M059J (cell line): ENCODE results near the gene LRRC8C. TPM values are rescaled to one million over a fixed set of nuclear protein-coding genes. Genes with fewer than 3 reads are reported as not detected.

Experiments used
- DNase-seq: peaks from one replicate; pipeline ENCODE4 v3.0.0-alpha.2; 2012; ENCODE audit warnings: low read depth
- total RNA-seq: library from RNA; depleted of rRNA; stranded (reverse); fragments of >200 nt; shearing (Covaris generic); gene quantifications from 2 replicates; pipeline ENCODE4 v1.2.3, GENCODE V29; 2014

The LRRC8C gene
- total RNA-seq, 1 experiment from 2014 or later, result 6.1 TPM

DNA sequence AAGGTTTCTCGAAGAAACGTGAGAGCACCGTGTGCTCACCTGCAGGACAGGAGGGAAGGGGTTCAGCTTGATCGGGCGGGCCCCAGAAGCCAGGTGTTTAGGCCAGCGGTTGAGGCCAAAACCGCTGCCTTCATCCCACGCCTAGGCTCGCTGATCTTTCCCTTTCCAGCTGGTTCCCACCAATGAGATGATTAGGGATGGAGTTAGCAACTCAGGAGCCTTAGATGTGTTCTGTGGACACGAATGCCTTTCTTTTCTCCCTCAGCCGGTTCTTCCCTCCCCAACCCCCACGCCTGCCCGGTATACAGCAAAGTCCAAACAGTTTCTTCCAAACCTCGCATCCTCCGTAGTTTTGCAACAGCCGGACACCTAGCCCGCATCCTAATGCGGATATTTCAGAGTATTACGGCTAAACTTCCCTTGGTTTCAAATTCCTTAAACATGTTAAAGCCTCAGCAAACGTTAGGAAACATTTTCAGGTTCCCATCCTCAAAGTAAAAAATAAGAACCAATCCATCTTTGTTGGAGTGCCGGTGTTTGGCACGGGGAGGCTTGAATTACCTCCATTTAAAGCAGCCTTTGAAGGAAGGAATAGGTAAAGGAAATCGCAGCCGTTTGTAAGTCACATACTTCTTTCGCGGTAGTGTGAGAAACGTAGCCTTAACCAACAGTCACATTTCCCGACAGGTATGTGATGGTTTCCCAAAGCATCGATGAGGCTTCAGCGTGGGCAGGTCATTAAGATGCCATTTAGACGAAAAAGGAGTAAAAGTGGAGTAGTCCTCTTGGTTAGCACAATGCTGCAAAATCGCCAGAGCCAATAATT is 1.1 kb downstream of the LRRC8C start:
- peak; percentile 53 for DNase-seq

DNA sequence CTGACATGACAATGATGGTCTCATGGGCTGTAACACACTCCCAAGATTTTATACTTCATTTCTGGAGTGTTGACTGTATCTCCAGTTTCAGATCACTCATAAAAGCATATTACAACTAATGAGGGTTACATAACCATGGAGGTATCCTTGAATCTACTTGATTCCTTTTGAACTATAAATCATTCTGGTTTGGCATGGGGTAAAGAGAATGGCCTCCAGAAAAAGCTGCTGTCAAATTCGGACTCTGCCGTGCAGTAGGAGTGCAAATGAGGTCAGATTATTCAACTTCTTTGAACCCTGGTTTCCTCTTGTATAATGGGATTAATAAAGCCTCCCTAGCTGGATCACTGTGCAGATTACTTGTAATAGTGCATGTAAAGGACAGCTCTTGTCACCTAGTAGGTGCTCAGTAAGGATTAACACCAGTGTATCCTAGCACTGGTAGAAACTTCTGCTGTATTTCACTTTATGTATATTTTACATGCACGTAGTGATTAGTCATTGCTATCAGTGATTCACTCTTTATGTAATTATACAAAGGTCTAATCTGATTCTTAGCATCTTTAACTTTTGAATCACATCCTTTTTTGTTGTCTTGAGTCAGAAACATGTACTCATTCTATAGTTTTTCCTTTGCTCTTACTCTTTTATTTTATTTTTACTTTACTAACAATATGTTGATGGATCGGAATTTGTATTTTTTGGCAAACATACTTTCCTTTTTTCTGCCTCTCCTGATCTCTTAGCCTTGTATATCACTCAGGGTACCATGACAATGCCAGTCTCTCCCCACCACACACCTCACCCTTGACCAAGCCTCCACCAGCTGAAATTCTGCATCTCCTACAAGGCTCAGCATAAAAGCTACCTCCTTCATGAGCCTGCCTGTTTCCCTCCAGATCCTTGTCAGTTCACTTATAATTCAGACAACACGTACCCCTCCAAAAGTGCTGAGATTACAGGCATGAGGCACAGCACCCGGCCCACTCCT is 3.2 kb downstream of the LRRC8C start:
- DNase-seq, result peak; percentile 69

DNA sequence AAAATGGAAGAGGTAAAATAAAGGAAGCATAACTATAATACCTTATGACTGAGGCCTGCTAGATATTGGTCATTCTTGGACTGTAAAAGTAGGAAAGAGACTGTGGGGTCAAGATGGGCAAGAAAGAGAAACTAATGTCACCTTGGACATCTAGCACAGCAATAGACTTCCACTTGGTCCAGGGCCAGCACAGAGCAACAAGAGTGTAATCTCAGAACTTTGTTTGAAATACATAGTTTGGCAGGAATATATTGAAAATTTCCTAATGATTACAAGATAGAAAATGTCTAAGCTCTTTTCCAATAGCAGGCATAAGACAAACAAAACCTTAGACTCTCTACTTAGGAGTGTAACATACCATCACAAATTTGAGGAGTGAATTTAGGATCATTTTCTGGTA is 4.6 kb downstream of the LRRC8C start:
- no peak for DNase-seq

DNA sequence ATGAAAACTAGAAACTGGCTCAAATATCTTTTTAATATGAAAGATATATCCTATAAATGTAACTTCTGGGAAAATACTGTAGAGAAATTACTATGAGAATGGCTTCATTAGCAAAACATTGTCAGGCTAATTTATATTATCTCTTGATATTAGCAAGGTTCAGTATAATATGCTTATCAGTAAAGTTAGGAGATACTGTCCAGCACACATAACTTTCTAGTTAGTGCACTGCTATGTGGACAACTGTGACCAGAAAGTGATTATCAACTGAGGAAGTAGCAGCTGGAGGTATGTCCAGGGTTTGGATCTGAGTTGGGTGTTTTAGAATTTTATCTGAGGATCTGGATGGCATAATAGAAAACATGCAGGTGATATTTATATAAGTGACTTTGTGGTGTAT is 7.5 kb downstream of the LRRC8C start:
- no peak for DNase-seq

DNA sequence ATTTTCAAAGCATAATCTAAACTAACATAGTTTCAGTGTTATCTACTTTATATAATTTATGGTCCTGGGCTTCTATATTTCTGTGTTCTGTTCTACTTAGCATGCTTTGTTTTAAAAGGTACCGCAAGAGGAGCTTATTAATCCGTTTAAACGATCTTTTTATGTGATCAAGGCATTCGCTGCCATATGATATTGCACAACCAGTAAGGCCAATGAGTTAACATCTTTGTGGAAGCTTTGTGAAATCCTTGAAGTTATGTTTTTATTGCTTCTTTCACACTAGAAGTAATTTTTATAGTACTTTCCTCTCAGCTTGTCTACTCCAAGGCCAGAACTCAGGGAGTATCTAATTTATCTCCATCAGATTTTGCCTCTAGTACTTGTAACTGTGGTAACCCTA is 8.9 kb downstream of the LRRC8C start:
- no peak for DNase-seq

DNA sequence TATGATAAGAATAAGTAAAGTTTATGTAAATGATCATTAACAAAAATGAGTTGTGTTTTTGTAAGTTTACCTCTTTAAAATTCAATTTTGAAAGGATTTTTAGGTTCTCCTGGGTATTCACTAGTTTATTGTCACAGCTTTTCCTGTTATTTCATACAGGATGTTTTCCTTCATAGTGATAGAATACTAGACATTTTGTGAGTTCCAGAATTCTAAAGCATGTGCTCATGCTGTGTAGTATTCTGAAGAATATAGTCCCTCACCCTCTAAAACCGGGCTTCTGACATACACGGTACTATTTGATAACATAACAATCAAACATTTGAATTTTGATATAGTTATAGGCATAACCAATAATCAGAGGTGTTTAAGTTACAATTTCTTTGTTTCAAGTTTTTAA is 10.7 kb downstream of the LRRC8C start:
- no peak for DNase-seq

DNA sequence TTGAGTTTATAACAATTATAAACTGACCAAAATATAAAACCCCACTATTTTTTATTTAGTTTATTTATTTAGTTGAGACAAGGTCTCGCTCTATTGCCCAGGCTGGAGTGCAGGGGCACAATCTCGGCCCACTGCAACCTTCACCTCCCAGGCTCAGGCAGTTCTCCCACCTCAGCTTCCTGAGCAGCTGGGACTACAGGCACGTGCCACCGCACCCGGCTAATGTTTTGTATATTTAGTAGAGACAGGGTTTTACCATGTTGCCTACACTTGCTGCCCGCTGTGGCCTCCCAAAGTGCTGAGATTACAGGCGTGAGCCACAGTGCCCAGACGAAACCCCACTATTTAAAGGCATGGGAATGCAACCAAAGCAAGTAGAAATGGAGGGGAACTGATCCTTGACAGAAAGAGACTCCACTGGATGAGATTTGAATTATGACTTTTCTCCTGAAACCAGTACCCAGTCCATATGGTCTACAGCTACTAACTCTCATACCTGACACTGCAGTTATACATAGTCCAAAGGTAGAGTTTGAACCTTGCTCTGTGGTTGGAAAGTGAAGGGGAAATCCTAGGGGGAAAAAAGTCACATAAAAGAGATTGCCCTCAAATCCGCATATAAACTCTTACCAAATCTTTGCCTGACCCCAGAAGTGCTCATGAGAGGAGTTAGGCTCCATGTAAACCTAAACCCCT is 11.3 kb downstream of the LRRC8C start:
- DNase-seq, result no peak

DNA sequence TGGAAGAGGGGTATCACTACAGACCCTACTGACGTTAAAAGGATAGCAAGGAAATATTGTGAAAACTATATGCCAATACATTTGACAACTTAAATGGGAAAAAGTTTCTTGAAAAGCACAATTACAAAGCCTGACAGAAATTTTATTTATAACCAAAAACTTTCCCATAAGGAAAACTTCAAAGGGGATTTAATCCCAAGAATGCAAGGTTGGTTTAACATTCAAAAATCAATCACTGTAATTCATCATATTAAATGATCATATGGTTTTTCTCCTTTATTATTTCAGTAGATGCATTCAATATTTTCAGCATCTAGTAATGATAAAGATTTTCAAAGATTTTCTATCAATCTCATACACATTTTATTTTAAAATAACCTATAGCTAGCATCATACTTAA is 13.3 kb downstream of the LRRC8C start:
- DNase-seq, result no peak

DNA sequence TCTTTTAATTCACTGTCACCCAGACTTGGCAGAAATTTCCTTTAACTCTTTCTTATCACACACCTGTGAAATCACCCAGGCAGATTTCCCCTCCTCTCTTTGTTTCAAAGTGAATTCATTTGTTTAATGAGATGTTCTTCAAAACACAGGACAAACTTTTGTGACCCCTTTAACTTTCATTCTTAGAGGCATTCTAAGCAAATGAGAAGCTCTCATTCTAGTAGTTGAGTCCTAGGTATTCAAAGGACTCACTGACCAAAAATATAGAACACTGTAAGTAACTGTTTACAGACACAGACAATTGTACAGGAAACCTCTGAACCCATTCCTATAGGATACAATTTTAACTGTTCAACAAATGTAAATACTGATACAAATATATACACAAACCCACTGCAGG is 16.9 kb downstream of the LRRC8C start:
- DNase-seq, result no peak

DNA sequence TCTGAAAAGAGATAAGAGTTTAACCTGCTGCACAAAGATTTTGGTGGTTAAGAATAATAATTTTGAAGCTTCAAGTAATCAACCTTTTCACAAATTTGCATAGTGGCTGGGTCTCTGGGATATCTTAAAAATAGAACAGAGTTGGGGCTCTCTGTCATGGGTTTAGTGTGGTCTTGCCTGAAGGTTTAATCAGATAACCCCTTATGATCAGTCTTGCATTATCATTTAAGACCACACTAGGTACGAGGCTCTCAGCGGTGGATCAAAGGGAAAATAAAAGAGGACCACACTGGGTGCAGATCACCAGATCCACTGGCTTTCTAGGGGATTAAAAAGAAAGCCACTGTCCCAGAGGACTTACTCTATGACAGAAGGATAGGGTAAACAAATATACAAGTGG is 19.5 kb downstream of the LRRC8C start:
- no peak for DNase-seq

DNA sequence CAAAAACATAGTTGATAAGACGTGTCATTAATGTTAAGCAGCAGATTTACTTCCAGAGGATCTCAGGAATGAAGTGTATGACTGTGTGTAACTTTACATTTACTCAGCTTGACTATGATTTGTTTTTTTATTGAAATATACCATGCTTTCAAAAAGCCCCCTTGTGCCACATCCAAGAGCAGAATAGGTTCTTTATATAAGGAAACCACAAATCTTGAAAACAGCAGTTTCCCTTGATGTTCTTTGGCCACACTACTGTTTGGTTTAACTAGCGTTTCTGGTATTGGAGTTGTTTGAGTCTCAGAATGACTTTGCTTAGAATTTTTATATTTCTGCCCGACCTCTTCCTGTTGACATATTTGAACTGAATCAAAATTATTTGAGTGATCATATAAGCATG is 25.0 kb downstream of the LRRC8C start:
- DNase-seq, result no peak

DNA sequence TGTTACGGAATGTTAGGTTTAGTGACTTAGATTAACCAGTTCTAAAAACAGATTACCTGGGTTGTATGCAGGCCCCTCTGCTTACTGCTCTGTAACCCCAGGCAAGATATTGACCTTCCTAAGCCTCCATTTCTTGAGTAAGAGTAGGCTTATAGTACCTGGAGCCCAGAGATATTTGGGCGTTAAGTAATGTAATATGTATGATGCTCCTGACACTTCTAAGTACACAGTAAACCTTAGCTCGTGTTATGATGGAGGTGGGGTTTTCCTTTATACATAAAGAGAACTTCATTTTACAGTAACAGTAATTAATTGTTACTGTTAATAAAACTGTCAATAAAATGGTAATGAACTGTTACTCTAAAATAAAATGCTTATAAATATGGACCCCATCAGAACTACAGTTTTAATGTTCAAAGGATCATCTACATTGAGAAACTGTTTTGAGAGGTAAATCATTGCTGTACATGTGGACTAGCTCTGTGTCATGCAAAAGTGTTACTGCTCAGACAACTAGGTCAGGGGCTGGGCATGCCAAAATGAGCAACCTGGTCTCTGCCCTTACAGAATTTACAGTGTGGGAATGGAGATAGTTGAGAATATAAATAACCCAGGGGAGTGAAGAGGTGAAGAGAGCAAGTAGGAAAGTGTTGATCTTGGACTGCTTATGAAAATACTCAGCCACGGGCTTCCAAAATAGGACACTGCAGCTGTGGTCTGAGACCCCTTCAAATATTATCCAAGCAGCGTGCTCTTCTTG is 26.6 kb downstream of the LRRC8C start:
- no peak for DNase-seq

DNA sequence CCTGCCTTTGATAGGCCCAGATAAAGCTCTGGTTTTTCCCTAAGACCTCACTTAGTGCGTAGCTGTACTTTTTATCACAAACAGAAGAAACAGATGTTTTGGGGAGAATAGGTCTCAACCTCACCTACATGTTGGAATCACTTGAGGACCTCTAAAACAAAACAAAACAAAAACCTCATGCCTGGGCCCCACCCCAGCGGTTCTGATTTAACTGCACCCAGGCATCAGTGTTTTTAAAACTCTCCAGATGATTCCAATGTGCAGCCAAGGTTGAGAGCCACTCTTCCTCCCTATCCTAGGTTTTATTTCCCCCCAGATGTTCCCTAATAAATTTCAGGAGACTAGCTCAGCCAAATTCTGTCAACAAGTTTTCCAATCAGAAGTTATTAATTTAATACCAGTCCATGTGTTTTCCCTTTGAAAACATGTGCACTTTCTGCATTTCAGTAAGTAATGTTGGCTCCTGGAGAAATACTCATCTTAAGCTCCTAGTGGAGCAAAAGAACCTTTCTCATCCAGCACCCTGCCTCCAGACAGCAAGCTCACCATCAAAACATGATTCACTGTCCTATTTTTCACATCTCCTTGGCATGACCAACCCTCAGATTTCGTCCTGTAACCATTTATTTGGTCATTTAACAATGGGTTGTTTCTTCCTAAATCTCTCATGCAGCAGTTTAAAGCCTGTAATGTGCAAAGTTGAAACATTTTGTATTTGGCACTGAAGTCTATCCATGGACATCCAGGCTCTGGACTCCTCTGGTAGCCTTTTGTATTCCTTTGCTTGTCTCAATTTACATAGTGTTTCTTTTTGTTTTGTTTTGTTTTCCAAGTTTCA is 27.5 kb downstream of the LRRC8C start:
- DNase-seq, result no peak

DNA sequence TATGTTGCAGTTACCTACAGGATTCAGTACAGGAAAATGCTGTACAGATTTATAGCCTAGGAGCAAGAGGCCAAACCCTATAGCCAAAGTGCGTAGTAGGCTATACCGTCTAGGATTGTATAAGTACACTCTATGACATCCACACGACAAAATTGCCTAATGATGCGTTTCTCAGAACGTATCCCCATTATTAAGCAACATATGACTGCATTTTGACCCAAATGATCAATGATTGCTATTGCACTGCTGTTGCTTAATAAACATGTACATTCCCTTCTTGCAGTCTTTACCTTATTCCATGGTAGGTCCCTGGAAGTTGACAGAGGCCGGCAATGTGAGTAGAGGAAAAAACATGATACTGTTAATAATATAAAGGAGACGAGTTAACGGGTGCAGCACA is 33.0 kb downstream of the LRRC8C start:
- no peak for DNase-seq

DNA sequence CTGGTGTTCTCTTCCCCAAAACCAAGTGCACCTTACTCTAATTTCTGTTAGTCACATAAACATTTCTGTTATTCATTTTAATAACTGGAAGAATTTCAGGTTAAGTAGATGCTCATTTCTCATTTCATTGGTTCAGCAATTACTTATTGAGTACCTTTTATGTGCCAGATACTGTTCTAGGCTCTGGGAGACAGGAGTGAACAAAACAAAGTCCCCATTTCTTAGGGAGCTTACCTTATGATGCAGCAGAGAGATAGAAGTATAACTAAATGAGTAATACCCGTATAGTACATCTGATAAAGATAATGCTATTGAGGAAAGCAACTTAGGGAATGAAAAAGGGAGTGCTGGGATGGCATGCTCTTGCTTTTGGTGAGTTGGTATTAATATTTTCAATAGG is 33.7 kb downstream of the LRRC8C start:
- no peak for DNase-seq

DNA sequence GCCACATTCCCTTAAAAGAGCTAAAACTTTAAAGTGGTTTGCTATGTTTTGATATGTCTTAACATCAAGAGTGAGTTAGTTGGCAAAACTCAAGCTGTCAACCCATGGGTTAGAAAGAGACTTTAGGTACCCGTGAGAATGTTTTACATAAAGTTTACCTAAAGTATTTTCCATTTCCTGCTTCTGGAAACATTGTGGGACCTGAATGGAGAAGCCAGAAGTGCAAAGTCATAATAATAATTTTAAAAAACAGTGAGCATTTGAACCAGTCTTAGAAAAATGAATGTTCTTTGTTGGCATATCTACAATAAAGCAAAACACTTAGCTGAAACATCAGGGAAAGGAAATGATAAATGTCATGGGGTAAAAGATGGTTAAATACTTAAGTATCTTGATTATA is 34.8 kb downstream of the LRRC8C start:
- DNase-seq, result no peak

DNA sequence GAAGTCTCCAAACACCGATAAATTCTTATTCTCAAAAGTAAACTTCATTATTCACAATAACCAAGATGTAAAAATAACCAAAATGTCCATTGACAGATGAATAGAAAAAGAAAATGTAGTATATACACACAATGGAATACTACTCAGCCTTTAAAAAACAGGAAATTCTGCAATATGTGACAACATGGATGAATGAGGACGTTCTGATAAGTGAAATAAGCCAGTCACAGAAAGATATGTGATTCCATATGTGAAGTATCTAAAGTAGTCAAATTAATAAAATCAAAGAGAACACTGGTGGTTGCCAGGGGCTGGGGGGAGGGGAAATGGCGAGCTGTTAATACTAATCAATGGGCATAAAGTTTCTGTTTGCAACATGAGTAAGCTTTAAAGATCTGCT is 36.0 kb downstream of the LRRC8C start:
- DNase-seq, result no peak

DNA sequence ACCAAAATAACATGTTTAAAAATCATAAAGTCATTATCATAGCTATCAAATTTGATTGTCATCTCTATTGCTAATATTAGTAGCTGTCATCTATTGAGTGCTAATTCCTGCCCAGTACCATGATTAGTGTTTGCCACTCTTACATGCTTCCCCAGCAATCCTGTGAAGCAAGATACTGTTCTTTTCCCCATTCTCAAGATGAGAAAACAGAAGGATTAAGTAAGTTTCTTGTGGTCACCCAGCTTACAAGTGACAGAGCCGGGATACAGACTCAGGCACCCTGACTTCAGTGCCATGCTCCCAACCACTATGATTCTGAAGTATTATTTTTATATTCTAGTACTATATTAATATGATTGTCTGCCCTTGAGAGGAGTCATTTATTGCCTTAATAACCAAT is 36.5 kb downstream of the LRRC8C start:
- DNase-seq, result no peak

DNA sequence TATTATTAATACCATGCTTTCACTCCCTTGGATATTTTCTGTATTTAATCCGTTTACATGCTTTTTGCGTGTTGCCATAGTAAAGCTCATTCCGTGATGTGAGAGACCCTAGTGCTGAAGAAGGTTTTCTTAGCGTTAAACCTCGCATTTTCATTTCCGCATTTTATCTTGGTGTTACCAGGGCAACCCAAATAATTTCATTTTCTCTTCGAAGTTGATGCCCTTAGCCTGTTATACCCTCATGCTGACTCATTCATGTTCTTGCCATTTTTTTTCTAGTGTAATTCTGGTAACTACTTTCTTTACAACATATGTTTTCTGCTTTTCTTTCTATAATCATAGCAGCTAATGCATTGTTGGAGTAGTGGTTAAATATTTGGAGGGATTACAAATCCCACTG is 37.2 kb downstream of the LRRC8C start:
- DNase-seq, result peak; percentile 49

DNA sequence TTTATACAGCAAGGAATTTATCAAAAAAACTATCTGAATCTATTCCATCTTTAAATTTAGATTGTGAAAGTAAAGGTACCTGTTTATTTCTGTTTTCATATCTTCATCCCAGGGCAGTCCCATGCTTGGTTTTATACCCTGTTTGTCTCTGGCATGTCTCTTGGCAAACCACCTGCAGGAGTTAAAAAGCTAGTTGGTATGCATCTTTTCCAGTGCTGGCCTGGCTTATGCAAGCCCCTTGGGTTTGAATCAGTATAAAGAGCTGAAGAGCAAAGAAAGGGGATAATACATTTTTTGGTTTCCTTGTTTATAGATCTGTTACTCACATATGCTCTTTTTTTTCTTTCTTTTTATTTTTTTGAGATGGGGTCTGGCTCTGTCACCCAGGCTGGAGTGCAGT is 37.8 kb downstream of the LRRC8C start:
- DNase-seq, result no peak
